ENCODE data around the gene ARHGEF37. TPM values are rescaled to one million over a fixed set of nuclear protein-coding genes. Genes with fewer than 3 reads are reported as not detected.
A peak's percentile ranks its signal among the peaks of the same experiment; 100 is the strongest.

Gene ARHGEF37
- total and polyA plus RNA-seq, 9 of the 15 experiments (the other 6 are each of a cell fraction or from before 2014, with no cell fraction given): 0.01 to 0.27 (median 0.05) TPM

DNA sequence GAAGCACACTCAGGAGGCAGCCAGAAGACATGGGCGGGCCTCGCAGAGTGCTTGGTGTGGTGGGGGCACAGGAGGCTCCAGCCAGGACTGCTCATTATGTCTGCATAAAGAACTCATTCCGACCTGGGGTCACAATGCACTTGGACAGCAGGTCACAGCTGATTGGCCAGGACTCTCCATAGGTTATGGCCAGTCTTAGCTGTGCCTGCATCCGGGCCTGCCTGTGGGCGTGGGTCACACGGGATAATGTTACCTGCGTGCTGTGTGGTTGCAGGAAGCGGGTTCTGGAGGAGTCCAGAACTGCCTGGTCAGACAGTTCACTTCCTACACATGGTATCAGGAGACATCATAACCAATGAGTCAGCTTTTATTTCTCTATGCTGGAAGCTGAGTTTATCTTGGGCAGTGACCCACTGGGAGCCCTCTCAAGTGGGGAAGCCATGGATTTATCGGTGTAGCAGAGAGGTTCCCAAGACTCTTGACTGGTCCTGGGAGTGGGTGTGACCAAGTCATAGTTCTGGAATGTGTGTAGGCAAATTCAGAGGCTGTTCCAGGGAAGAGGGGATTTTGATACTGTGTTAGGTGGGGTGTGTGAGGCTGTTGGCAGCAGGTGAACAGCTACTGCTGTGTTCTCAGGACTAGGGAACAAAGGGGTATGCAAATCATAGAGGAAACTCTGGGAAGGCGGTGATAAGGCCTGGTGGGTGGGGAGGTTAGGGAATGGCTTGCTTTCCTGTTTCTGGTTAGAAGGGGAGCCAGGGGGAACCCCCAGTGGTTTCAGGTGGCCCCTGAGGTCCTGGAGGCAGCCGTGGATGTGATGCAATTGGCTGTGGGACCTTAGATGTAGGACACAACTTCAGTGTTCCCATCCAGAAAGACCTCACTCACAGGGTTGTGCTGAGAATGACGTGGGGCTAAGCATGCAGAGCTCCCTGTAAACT lies 51.3 kb downstream of the ARHGEF37 start (continued):
- TF ChIP-seq, protein P1, sequence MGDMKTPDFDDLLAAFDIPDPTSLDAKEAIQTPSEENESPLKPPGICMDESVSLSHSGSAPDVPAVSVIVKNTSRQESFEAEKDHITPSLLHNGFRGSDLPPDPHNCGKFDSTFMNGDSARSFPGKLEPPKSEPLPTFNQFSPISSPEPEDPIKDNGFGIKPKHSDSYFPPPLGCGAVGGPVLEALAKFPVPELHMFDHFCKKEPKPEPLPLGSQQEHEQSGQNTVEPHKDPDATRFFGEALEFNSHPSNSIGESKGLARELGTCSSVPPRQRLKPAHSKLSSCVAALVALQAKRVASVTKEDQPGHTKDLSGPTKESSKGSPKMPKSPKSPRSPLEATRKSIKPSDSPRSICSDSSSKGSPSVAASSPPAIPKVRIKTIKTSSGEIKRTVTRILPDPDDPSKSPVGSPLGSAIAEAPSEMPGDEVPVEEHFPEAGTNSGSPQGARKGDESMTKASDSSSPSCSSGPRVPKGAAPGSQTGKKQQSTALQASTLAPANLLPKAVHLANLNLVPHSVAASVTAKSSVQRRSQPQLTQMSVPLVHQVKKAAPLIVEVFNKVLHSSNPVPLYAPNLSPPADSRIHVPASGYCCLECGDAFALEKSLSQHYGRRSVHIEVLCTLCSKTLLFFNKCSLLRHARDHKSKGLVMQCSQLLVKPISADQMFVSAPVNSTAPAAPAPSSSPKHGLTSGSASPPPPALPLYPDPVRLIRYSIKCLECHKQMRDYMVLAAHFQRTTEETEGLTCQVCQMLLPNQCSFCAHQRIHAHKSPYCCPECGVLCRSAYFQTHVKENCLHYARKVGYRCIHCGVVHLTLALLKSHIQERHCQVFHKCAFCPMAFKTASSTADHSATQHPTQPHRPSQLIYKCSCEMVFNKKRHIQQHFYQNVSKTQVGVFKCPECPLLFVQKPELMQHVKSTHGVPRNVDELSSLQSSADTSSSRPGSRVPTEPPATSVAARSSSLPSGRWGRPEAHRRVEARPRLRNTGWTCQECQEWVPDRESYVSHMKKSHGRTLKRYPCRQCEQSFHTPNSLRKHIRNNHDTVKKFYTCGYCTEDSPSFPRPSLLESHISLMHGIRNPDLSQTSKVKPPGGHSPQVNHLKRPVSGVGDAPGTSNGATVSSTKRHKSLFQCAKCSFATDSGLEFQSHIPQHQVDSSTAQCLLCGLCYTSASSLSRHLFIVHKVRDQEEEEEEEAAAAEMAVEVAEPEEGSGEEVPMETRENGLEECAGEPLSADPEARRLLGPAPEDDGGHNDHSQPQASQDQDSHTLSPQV (IDR thresholded peaks at IDR 0.05): peak; percentile 67
- no peak for TF ChIP-seq ZNF717 (CRISPR knock-in tag; IDR thresholded peaks at IDR 0.05)
- no peak for TF ChIP-seq TGIF2 (CRISPR knock-in tag; IDR thresholded peaks at IDR 0.05)
- TF ChIP-seq ZKSCAN3 (CRISPR knock-in tag; IDR thresholded peaks at IDR 0.05): no peak
- no peak for TF ChIP-seq MCM7 (IDR thresholded peaks at IDR 0.05)
- TF ChIP-seq KDM4B (IDR thresholded peaks at IDR 0.05; ENCODE audit: borderline replicate concordance in 2 of 2, low read depth in 1 of 2): 0 out of 4 replicates have a peak, but pooled peaks of 1 of the 2 experiments have one; percentile 18
- no peak for TF ChIP-seq PTRF (tag; IDR thresholded peaks at IDR 0.05)
- peak; percentile 63; the same call in 1 of the 2 replicates for TF ChIP-seq TEAD4 (IDR thresholded peaks at IDR 0.05; ENCODE audit: low read length)
- TF ChIP-seq TEAD4 (CRISPR knock-in tag; IDR thresholded peaks at IDR 0.05; ENCODE audit: borderline replicate concordance): no peak
- TF ChIP-seq, protein P2, sequence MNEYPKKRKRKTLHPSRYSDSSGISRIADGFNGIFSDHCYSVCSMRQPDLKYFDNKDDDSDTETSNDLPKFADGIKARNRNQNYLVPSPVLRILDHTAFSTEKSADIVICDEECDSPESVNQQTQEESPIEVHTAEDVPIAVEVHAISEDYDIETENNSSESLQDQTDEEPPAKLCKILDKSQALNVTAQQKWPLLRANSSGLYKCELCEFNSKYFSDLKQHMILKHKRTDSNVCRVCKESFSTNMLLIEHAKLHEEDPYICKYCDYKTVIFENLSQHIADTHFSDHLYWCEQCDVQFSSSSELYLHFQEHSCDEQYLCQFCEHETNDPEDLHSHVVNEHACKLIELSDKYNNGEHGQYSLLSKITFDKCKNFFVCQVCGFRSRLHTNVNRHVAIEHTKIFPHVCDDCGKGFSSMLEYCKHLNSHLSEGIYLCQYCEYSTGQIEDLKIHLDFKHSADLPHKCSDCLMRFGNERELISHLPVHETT (CRISPR knock-in tag; conservative IDR thresholded peaks at IDR 0.05 in 1 of 2, IDR thresholded peaks at IDR 0.05 in 1 of 2): no peak; a peak in 1 of 4 replicates
- TF ChIP-seq, protein P3, sequence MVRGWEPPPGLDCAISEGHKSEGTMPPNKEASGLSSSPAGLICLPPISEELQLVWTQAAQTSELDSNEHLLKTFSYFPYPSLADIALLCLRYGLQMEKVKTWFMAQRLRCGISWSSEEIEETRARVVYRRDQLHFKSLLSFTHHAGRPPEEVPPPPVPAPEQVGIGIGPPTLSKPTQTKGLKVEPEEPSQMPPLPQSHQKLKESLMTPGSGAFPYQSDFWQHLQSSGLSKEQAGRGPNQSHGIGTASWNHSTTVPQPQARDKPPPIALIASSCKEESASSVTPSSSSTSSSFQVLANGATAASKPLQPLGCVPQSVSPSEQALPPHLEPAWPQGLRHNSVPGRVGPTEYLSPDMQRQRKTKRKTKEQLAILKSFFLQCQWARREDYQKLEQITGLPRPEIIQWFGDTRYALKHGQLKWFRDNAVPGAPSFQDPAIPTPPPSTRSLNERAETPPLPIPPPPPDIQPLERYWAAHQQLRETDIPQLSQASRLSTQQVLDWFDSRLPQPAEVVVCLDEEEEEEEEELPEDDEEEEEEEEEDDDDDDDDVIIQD (CRISPR knock-in tag; IDR thresholded peaks at IDR 0.05): no peak
- no peak for TF ChIP-seq ZNF41 (CRISPR knock-in tag; conservative IDR thresholded peaks at IDR 0.05)
- no peak for TF ChIP-seq SPI1 (IDR thresholded peaks at IDR 0.05; ENCODE audit: borderline replicate concordance, low read depth, low read length)
- TF ChIP-seq ZNF224 (CRISPR knock-in tag; IDR thresholded peaks at IDR 0.05): no peak
- no peak for TF ChIP-seq PHF21A (IDR thresholded peaks at IDR 0.05; ENCODE audit: borderline replicate concordance, low read depth)
- TF ChIP-seq ZNF232 (CRISPR knock-in tag; IDR thresholded peaks at IDR 0.05): no peak
- no peak for TF ChIP-seq ZBTB7A (IDR thresholded peaks at IDR 0.05; ENCODE audit: borderline replicate concordance, control insufficient read depth, low read depth, low read length)
- peak; percentile 60 for TF ChIP-seq LEF1 (IDR thresholded peaks at IDR 0.05)
- TF ChIP-seq PHB (CRISPR knock-in tag; IDR thresholded peaks at IDR 0.05): no peak
- no peak for TF ChIP-seq BCOR (IDR thresholded peaks at IDR 0.05)

Data from K562 (cell line).